Activated T-cell treated with anti-CD3 and anti-CD28 coated beads, Interleukin-2, amount 50 U/mL, for 1 hour (primary cell): ENCODE measurements around the gene SLC39A11.
"Not testable (repeated sequence)": the region's sequence is repeated elsewhere in the genome, so short reads cannot be mapped to it uniquely, and the experiment has no call there.

Source experiments
- DNase-seq: peaks from one replicate; pipeline ENCODE4 v3.0.0-alpha.2; 2020

The SLC39A11 gene

GRCh38 chr17:72822358-72823023 lies 270.0 kb downstream of the SLC39A11 start:
- DNase-seq: no peak

GRCh38 chr17:72816406-72816805 lies 276.1 kb downstream of the SLC39A11 start:
- DNase-seq: no peak

- no peak for DNase-seq
These were observed 279.0 kb downstream of the SLC39A11 start for GRCh38 chr17:72813481-72813880.

GRCh38 chr17:72812823-72813222 lies 279.7 kb downstream of the SLC39A11 start:
- no peak for DNase-seq

GRCh38 chr17:72811976-72812687 lies 280.4 kb downstream of the SLC39A11 start:
- no peak for DNase-seq

GRCh38 chr17:72810991-72811508 lies 281.4 kb downstream of the SLC39A11 start:
- DNase-seq: no peak

- DNase-seq: no peak
These were observed 286.5 kb downstream of the SLC39A11 start for GRCh38 chr17:72806011-72806410.

- DNase-seq: no peak
These were observed 287.4 kb downstream of the SLC39A11 start for GRCh38 chr17:72804949-72805707.

GRCh38 chr17:72802726-72803125 lies 289.8 kb downstream of the SLC39A11 start:
- DNase-seq: no peak

GRCh38 chr17:72797142-72797541 lies 295.3 kb downstream of the SLC39A11 start:
- no peak for DNase-seq

- no peak for DNase-seq
These were observed 296.5 kb downstream of the SLC39A11 start for GRCh38 chr17:72795941-72796340.

GRCh38 chr17:72794152-72794551 lies 298.3 kb downstream of the SLC39A11 start:
- DNase-seq: no peak

GRCh38 chr17:72792771-72793170 lies 299.7 kb downstream of the SLC39A11 start:
- no peak for DNase-seq

- no peak for DNase-seq
These were observed 302.3 kb downstream of the SLC39A11 start for GRCh38 chr17:72790190-72790589.

- DNase-seq: no peak
These were observed 302.8 kb downstream of the SLC39A11 start for GRCh38 chr17:72789711-72790110.

GRCh38 chr17:72788950-72789585 lies 303.4 kb downstream of the SLC39A11 start:
- DNase-seq: no peak

- no peak for DNase-seq
These were observed 306.3 kb downstream of the SLC39A11 start for GRCh38 chr17:72786209-72786608.

- no peak for DNase-seq
These were observed 309.3 kb downstream of the SLC39A11 start for GRCh38 chr17:72782985-72783701.

GRCh38 chr17:72782437-72782836 lies 310.1 kb downstream of the SLC39A11 start:
- DNase-seq: not testable (repeated sequence)

GRCh38 chr17:72778169-72779151 lies 314.0 kb downstream of the SLC39A11 start:
- DNase-seq: no peak

- no peak for DNase-seq
These were observed 316.6 kb downstream of the SLC39A11 start for GRCh38 chr17:72775919-72776318.
